Immature natural killer cell (primary cell): ENCODE measurements around the gene CFAP74. TPM values are rescaled to one million over a fixed set of nuclear protein-coding genes. Genes with fewer than 3 reads are reported as not detected.

Experiments used
- DNase-seq, 3 donors: peaks; one replicate each; pipeline ENCODE4 v3.0.0; 2022; ENCODE audit warnings: mixed read lengths in 1 of 3
- H3K27ac Mint-ChIP-seq, 6 donors: one replicate each; pipeline ENCODE4 v1.8.0; 2020; ENCODE audit warnings: mixed read lengths in 6 of 6, mild to moderate bottlenecking in 5 of 6, inconsistent platforms in 4 of 6, moderate library complexity in 3 of 6
- H3K27me3 Mint-ChIP-seq, 3 donors: one replicate each; pipeline ENCODE4 v1.8.0; 2020 to 2021; ENCODE audit warnings: low read depth in 3 of 3, mild to moderate bottlenecking in 3 of 3, mixed read lengths in 3 of 3, moderate library complexity in 3 of 3, inconsistent platforms in 1 of 3
- H3K36me3 Mint-ChIP-seq, 3 donors: one replicate each; pipeline ENCODE4 v1.8.0; 2020; ENCODE audit warnings: mixed read lengths in 3 of 3, inconsistent platforms in 2 of 3, mild to moderate bottlenecking in 2 of 3
- H3K4me1 Mint-ChIP-seq, 2 donors: one replicate each; pipeline ENCODE4 v1.8.0; 2020; ENCODE audit warnings: inconsistent platforms in 2 of 2, mild to moderate bottlenecking in 2 of 2, mixed read lengths in 2 of 2, moderate library complexity in 1 of 2
- H3K4me3 Mint-ChIP-seq, 5 donors: one replicate each; pipeline ENCODE4 v1.8.0; 2020; ENCODE audit warnings: mild to moderate bottlenecking in 5 of 5, mixed read lengths in 5 of 5, inconsistent platforms in 3 of 5, moderate library complexity in 3 of 5
- H3K9me3 Mint-ChIP-seq, 6 donors: one replicate each; pipeline ENCODE4 v1.8.0; 2020; ENCODE audit warnings: mild to moderate bottlenecking in 6 of 6, mixed read lengths in 6 of 6, inconsistent platforms in 4 of 6, moderate library complexity in 3 of 6
- polyA plus RNA-seq, 3 donors: library from polyadenylated mRNA; unstranded; fragments of 300-500 nt; fragmentation: Illumina TruSeq; gene quantifications; one replicate each; pipeline ENCODE4 v1.2.3, GENCODE V29; 2021

Gene CFAP74
- polyA plus RNA-seq, 3 donors from 2014 or later: not detected

GRCh38 chr1:1929639-1930545, 73.7 kb downstream of the CFAP74 start:
- H3K27me3 Mint-ChIP-seq: peaks cover 0 to 3% (median 3%) of the 10 kb centered on the region in 3 donors
- H3K27ac Mint-ChIP-seq: no peak overlapping the region
- H3K36me3 Mint-ChIP-seq: no peaks in the 10 kb centered on the region
- H3K4me3 Mint-ChIP-seq: no peak overlapping the region
- H3K4me1 Mint-ChIP-seq: no peaks in the 10 kb centered on the region
- H3K9me3 Mint-ChIP-seq: no peaks in the 10 kb centered on the region
- no peak for DNase-seq

- H3K4me3 Mint-ChIP-seq: no peak overlapping the region
- H3K27me3 Mint-ChIP-seq: peaks cover 0 to 2% (median 0%) of the 10 kb centered on the region in 3 donors
- no peak for DNase-seq
- no peak overlapping the region for H3K27ac Mint-ChIP-seq
- no peaks in the 10 kb centered on the region for H3K36me3 Mint-ChIP-seq
- no peaks in the 10 kb centered on the region for H3K4me1 Mint-ChIP-seq
- H3K9me3 Mint-ChIP-seq: no peaks in the 10 kb centered on the region
Observed at GRCh38 chr1:1929102-1929638, 74.4 kb downstream of the CFAP74 start.

- no peak overlapping the region for H3K4me3 Mint-ChIP-seq
- H3K27me3 Mint-ChIP-seq: peaks cover 0 to under 1% (median 0%) of the 10 kb centered on the region in 3 donors
- H3K27ac Mint-ChIP-seq: no peak overlapping the region
- no peak for DNase-seq
- no peaks in the 10 kb centered on the region for H3K36me3 Mint-ChIP-seq
- H3K9me3 Mint-ChIP-seq: no peaks in the 10 kb centered on the region
- no peaks in the 10 kb centered on the region for H3K4me1 Mint-ChIP-seq
Observed at GRCh38 chr1:1928231-1929101, 75.1 kb downstream of the CFAP74 start.

GRCh38 chr1:1927751-1928150, 75.8 kb downstream of the CFAP74 start:
- H3K27ac Mint-ChIP-seq: no peak overlapping the region
- no peak for DNase-seq
- H3K36me3 Mint-ChIP-seq: no peaks in the 10 kb centered on the region
- no peaks in the 10 kb centered on the region for H3K4me1 Mint-ChIP-seq
- no peaks in the 10 kb centered on the region for H3K9me3 Mint-ChIP-seq
- H3K4me3 Mint-ChIP-seq: no peak overlapping the region
- no peaks in the 10 kb centered on the region for H3K27me3 Mint-ChIP-seq

GRCh38 chr1:1926886-1927660, 76.5 kb downstream of the CFAP74 start:
- H3K9me3 Mint-ChIP-seq: no peaks in the 10 kb centered on the region
- no peak for DNase-seq
- H3K36me3 Mint-ChIP-seq: no peaks in the 10 kb centered on the region
- H3K27me3 Mint-ChIP-seq: no peaks in the 10 kb centered on the region
- no peak overlapping the region for H3K27ac Mint-ChIP-seq
- no peaks in the 10 kb centered on the region for H3K4me1 Mint-ChIP-seq
- no peak overlapping the region for H3K4me3 Mint-ChIP-seq

GRCh38 chr1:1926346-1926811, 77.2 kb downstream of the CFAP74 start:
- no peak overlapping the region for H3K27ac Mint-ChIP-seq
- H3K27me3 Mint-ChIP-seq: no peaks in the 10 kb centered on the region
- H3K4me3 Mint-ChIP-seq: no peak overlapping the region
- no peaks in the 10 kb centered on the region for H3K36me3 Mint-ChIP-seq
- H3K9me3 Mint-ChIP-seq: no peaks in the 10 kb centered on the region
- H3K4me1 Mint-ChIP-seq: no peaks in the 10 kb centered on the region
- no peak for DNase-seq

- no peaks in the 10 kb centered on the region for H3K27me3 Mint-ChIP-seq
- H3K4me1 Mint-ChIP-seq: no peaks in the 10 kb centered on the region
- H3K4me3 Mint-ChIP-seq: no peak overlapping the region
- H3K9me3 Mint-ChIP-seq: no peaks in the 10 kb centered on the region
- H3K36me3 Mint-ChIP-seq: no peaks in the 10 kb centered on the region
- no peak for DNase-seq
- H3K27ac Mint-ChIP-seq: no peak overlapping the region
Observed at GRCh38 chr1:1925437-1926345, 77.9 kb downstream of the CFAP74 start.

- Mint-ChIP-seq H3K4me3 (no peak overlapping the region), H3K27ac (no peak overlapping the region), H3K4me1 (no peaks in the 10 kb centered on the region), H3K9me3 (no peaks in the 10 kb centered on the region), H3K36me3 (no peaks in the 10 kb centered on the region), H3K27me3 (no peaks in the 10 kb centered on the region)
- no peak for DNase-seq
Observed at GRCh38 chr1:1924849-1925248, 78.7 kb downstream of the CFAP74 start.

GRCh38 chr1:1924386-1924785, 79.2 kb downstream of the CFAP74 start:
- H3K9me3 Mint-ChIP-seq: no peaks in the 10 kb centered on the region
- no peak overlapping the region for H3K4me3 Mint-ChIP-seq
- H3K27ac Mint-ChIP-seq: no peak overlapping the region
- no peaks in the 10 kb centered on the region for H3K36me3 Mint-ChIP-seq
- peaks cover 0 to under 1% of the 10 kb centered on the region in 2 donors for H3K4me1 Mint-ChIP-seq
- no peak for DNase-seq
- peaks cover 0 to 2% (median 2%) of the 10 kb centered on the region in 3 donors for H3K27me3 Mint-ChIP-seq

- Mint-ChIP-seq H3K27ac (no peak overlapping the region), H3K9me3 (no peaks in the 10 kb centered on the region), H3K4me1 (peaks cover under 1 to 2% of the 10 kb centered on the region in 2 donors), H3K27me3 (peaks cover 3 to 8% (median 5%) of the 10 kb centered on the region in 3 donors), H3K4me3 (no peak overlapping the region), H3K36me3 (no peaks in the 10 kb centered on the region)
- DNase-seq: no peak
Observed at GRCh38 chr1:1922956-1923833, 80.4 kb downstream of the CFAP74 start.

- Mint-ChIP-seq H3K36me3 (no peaks in the 10 kb centered on the region), H3K27ac (no peak overlapping the region), H3K4me3 (no peak overlapping the region), H3K4me1 (peaks cover 6 to 7% of the 10 kb centered on the region in 2 donors), H3K27me3 (peaks cover 3 to 9% (median 5%) of the 10 kb centered on the region in 3 donors), H3K9me3 (no peaks in the 10 kb centered on the region)
- no peak for DNase-seq
Observed at GRCh38 chr1:1922702-1922955, 81.0 kb downstream of the CFAP74 start.
